ENCODE data around the gene PRDM4. TPM values are rescaled to one million over a fixed set of nuclear protein-coding genes. Genes with fewer than 3 reads are reported as not detected.
A peak's percentile ranks its signal among the peaks of the same experiment; 100 is the strongest.

PRDM4 gene
- total and polyA plus RNA-seq, 2 of the 4 experiments (the other 2 are of a cell fraction) = 20.1 to 26.7 TPM

DNA sequence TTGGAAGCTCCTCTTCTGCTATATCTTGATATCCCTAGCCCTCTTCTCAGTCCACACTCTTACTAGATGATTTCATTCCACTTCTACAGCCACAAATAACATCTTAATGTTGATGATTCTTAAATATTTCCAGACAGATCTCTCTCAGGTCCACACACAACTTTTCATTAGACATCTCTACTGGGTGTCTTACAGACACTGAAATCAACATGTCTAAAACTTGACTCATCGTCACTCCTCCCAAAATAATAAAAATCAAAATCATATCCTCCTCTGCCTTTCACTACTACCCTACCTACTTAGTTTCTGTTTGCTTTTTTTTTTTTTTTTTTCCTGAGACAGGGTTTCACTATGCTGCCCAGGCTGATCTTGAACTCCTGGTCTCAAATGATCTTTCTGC, 11.9 kb downstream of the PRDM4 start:
- WGBS, 2 experiments (ENCODE audit: extremely low coverage in 2 of 2, insufficient read length in 1 of 2) = 60 to 100% methylated on average over 1 of the region's 1 CpG
- no peaks in the 10 kb centered on the region for H3K27me3 ChIP-seq (ENCODE audit: control insufficient read depth, insufficient read depth, low read length)
- dilution Hi-C loops (cut with HindIII; ENCODE audit: low sequenced_read_pairs, unreplicated experiment) (no loop called here), in situ Hi-C loops (cut with MboI; ENCODE audit: low sequenced_read_pairs) (no loop called here), intact Hi-C loops (cut with micrococcal nuclease) (loop anchor here (5.0 kb wide), 1 partner anchor 47 kb away; no protein-coding TSS in a partner anchor)
- no peak overlapping the region for H2BK120ac ChIP-seq (ENCODE audit: low read depth, low read length)
- no peak overlapping the region for H3K27ac ChIP-seq (ENCODE audit: insufficient read depth, low read length)
- H3K4ac ChIP-seq (ENCODE audit: low read depth, low read length) = no peak overlapping the region
- peaks cover 33% of the 10 kb centered on the region for H3K36me3 ChIP-seq (ENCODE audit: control insufficient read depth, insufficient read depth, low read length)
- peak overlapping the region; percentile 4 for H2BK5ac ChIP-seq (ENCODE audit: low read depth, low read length, poor library complexity, severe bottlenecking)
- peak; percentile 17 for DNase-seq
- H2BK20ac ChIP-seq (ENCODE audit: low read depth, low read length) = no peak overlapping the region
- H3K4me2 ChIP-seq (ENCODE audit: low read depth, low read length) = peak overlapping the region; percentile 33; the same call in 1 of the 2 replicates
- H3K4me1 ChIP-seq (ENCODE audit: control insufficient read depth, insufficient read depth, low read length) = peaks cover 11% of the 10 kb centered on the region
- H3K9me3 ChIP-seq (ENCODE audit: control insufficient read depth, insufficient read depth, low read length) = no peaks in the 10 kb centered on the region
- CTCF ChIA-PET = no interaction called here
- peaks cover 33% of the 10 kb centered on the region for H4K20me1 ChIP-seq (ENCODE audit: insufficient read depth, low read length)
- H3K18ac ChIP-seq (ENCODE audit: low read depth, low read length) = no peak overlapping the region
- no peak overlapping the region for H3K56ac ChIP-seq (ENCODE audit: extremely low read depth, insufficient read depth, low read length)
- H4K5ac ChIP-seq (ENCODE audit: low read depth, low read length) = no peak overlapping the region
- TF ChIP-seq RCOR1 (IDR thresholded peaks at IDR 0.05; ENCODE audit: insufficient replicate concordance, low read length) = no peak
- no peak for TF ChIP-seq RAD21 (IDR thresholded peaks at IDR 0.05; ENCODE audit: low read length)
- TF ChIP-seq CHD1 (IDR thresholded peaks at IDR 0.05; ENCODE audit: low read depth, low read length) = no peak
- no peak for TF ChIP-seq FOS (IDR thresholded peaks at IDR 0.05; ENCODE audit: low read depth, low read length)
- no peak for TF ChIP-seq POLR2A (IDR thresholded peaks at IDR 0.05; ENCODE audit: low read depth, low read length)
- no peak for TF ChIP-seq MAFK (IDR thresholded peaks at IDR 0.05; ENCODE audit: low read depth, low read length)
- TF ChIP-seq, protein P1, sequence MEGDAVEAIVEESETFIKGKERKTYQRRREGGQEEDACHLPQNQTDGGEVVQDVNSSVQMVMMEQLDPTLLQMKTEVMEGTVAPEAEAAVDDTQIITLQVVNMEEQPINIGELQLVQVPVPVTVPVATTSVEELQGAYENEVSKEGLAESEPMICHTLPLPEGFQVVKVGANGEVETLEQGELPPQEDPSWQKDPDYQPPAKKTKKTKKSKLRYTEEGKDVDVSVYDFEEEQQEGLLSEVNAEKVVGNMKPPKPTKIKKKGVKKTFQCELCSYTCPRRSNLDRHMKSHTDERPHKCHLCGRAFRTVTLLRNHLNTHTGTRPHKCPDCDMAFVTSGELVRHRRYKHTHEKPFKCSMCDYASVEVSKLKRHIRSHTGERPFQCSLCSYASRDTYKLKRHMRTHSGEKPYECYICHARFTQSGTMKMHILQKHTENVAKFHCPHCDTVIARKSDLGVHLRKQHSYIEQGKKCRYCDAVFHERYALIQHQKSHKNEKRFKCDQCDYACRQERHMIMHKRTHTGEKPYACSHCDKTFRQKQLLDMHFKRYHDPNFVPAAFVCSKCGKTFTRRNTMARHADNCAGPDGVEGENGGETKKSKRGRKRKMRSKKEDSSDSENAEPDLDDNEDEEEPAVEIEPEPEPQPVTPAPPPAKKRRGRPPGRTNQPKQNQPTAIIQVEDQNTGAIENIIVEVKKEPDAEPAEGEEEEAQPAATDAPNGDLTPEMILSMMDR (conservative IDR thresholded peaks at IDR 0.05; ENCODE audit: low read depth, low read length) = no peak
- no peak for TF ChIP-seq NFE2L2 (IDR thresholded peaks at IDR 0.05; ENCODE audit: low read depth, low read length)
- TF ChIP-seq SMC3 (IDR thresholded peaks at IDR 0.05; ENCODE audit: low read depth, low read length) = no peak
- TF ChIP-seq MAZ (IDR thresholded peaks at IDR 0.05; ENCODE audit: borderline replicate concordance, low read depth, low read length) = no peak
- TF ChIP-seq RFX5 (IDR thresholded peaks at IDR 0.05; ENCODE audit: low read depth, low read length) = no peak
- TF ChIP-seq, protein P2, sequence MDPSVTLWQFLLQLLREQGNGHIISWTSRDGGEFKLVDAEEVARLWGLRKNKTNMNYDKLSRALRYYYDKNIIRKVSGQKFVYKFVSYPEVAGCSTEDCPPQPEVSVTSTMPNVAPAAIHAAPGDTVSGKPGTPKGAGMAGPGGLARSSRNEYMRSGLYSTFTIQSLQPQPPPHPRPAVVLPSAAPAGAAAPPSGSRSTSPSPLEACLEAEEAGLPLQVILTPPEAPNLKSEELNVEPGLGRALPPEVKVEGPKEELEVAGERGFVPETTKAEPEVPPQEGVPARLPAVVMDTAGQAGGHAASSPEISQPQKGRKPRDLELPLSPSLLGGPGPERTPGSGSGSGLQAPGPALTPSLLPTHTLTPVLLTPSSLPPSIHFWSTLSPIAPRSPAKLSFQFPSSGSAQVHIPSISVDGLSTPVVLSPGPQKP (IDR thresholded peaks at IDR 0.05; ENCODE audit: borderline replicate concordance, low read depth, low read length) = no peak
- TF ChIP-seq BHLHE40 (IDR thresholded peaks at IDR 0.05; ENCODE audit: low read depth, low read length) = no peak
- no peak for TF ChIP-seq CEBPB (IDR thresholded peaks at IDR 0.05; ENCODE audit: low read depth, low read length)
- TF ChIP-seq, protein P3, sequence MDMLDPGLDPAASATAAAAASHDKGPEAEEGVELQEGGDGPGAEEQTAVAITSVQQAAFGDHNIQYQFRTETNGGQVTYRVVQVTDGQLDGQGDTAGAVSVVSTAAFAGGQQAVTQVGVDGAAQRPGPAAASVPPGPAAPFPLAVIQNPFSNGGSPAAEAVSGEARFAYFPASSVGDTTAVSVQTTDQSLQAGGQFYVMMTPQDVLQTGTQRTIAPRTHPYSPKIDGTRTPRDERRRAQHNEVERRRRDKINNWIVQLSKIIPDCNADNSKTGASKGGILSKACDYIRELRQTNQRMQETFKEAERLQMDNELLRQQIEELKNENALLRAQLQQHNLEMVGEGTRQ (IDR thresholded peaks at IDR 0.05; ENCODE audit: low read depth, low read length) = no peak
- TF ChIP-seq MXI1 (IDR thresholded peaks at IDR 0.05; ENCODE audit: borderline replicate concordance, low read depth, low read length) = no peak
- H2AK9ac ChIP-seq (replicated peaks; ENCODE audit: low read depth, low read length, poor library complexity) = no peak overlapping the region
- ATAC-seq (ENCODE audit: low read depth) = peak; percentile 48
- H4K8ac ChIP-seq (ENCODE audit: low read depth in 2 of 2, low read length in 2 of 2) = no peak overlapping the region
- no peak overlapping the region for H3K23ac ChIP-seq (ENCODE audit: low read depth, low read length)
- no peak overlapping the region for H2AK5ac ChIP-seq (ENCODE audit: low read depth, low read length)
- H3K14ac ChIP-seq (replicated peaks; ENCODE audit: low read depth, low read length) = no peak overlapping the region
- no TSS peak for BruUV-seq (replicated peaks)
- H2BK15ac ChIP-seq (ENCODE audit: low read depth, low read length) = no peak overlapping the region
- no peak overlapping the region for H3K4me3 ChIP-seq (ENCODE audit: insufficient read depth, low read depth, low read length)
- no peak overlapping the region for H4K91ac ChIP-seq (ENCODE audit: insufficient read depth, low read depth, low read length)
- no peak overlapping the region for H3K9ac ChIP-seq (ENCODE audit: low read depth, low read length)
- no peak overlapping the region for H2AFZ ChIP-seq (replicated peaks; ENCODE audit: low read length, poor library complexity)
- H3K79me1 ChIP-seq (ENCODE audit: low read depth in 1 of 2, low read length in 2 of 2) = peaks cover 44 to 53% of the 10 kb centered on the region in 2 experiments
- POLR2A ChIA-PET (ENCODE audit: unreplicated experiment) = no interaction called here
- peaks cover 16% of the 10 kb centered on the region for H3K9me1 ChIP-seq (ENCODE audit: insufficient read depth, low read length)
